ENCODE measurements around the gene SPATA21. TPM values are rescaled to one million over a fixed set of nuclear protein-coding genes. Genes with fewer than 3 reads are reported as not detected.

Gene SPATA21
- total RNA-seq (2022; extraction: Qiagen RNA extraction; ENCODE audit: low read depth): 0.09 TPM in 1 of 5 replicates, not detected in the others

GRCh38 chr1:16436946-16437474 lies at the start of gene SPATA21:
Gene SPATA21, minus strand, starts transcription at chr1:16437424. Its CDS starts 6,053 bp downstream, at chr1:16431371.

GRCh38 chr1:16440470-16441281 lies 3.5 kb upstream of the SPATA21 start, which contains the start of gene NECAP2:
Gene NECAP2, plus strand, starts transcription at chr1:16440724. Its CDS starts 38 bp downstream, at chr1:16440762.

GRCh38 chr1:16366722-16367257 lies 70.4 kb downstream of the SPATA21 start, which contains the start of gene SZRD1:
Gene SZRD1, plus strand, starts transcription at chr1:16367242. Its CDS starts 16 bp downstream, at chr1:16367258.

GRCh38 chr1:16351994-16352841 lies 85.0 kb downstream of the SPATA21 start, which contains the start of gene FBXO42:
Gene FBXO42, minus strand, starts transcription at chr1:16352480. Its CDS starts 37,062 bp downstream, at chr1:16315418.

Other genes starting within 250 kb of the SPATA21 start
- gene ARHGEF19, start 224.8 kb downstream of the SPATA21 start, total RNA-seq (2022; extraction: Qiagen RNA extraction; ENCODE audit: low read depth): 4.8 to 7.2 TPM (median 6.6 TPM) in 5 replicates
- 1.9 to 3.3 TPM (median 2.8 TPM) in 5 replicates for gene CPLANE2, start 200.2 kb downstream of the SPATA21 start, total RNA-seq (2022; extraction: Qiagen RNA extraction; ENCODE audit: low read depth)
- 8.8 to 10.9 TPM (median 8.8 TPM) in 5 replicates for gene FBXO42, start 84.9 kb downstream of the SPATA21 start, total RNA-seq (2022; extraction: Qiagen RNA extraction; ENCODE audit: low read depth)
- 71.9 to 95.4 TPM (median 92.9 TPM) in 5 replicates for gene SZRD1, start 70.2 kb downstream of the SPATA21 start, total RNA-seq (2022; extraction: Qiagen RNA extraction; ENCODE audit: low read depth)
- 38.4 to 42.1 TPM (median 39.5 TPM) in 5 replicates for gene NECAP2, start 3.3 kb upstream of the SPATA21 start, total RNA-seq (2022; extraction: Qiagen RNA extraction; ENCODE audit: low read depth)
- 5.0 TPM in 1 of 5 replicates, not detected in the others for gene RNU1-1, start 76.9 kb upstream of the SPATA21 start, total RNA-seq (2022; extraction: Qiagen RNA extraction; ENCODE audit: low read depth)
- 13.5 to 23.7 TPM (median 19.9 TPM) in 5 replicates for gene NBPF1, start 176.1 kb upstream of the SPATA21 start, total RNA-seq (2022; extraction: Qiagen RNA extraction; ENCODE audit: low read depth)
- 5.0 TPM in 1 of 5 replicates, not detected in the others for gene RNU1-3, start 229.5 kb upstream of the SPATA21 start, total RNA-seq (2022; extraction: Qiagen RNA extraction; ENCODE audit: low read depth)

Measured in A549 treated with RU486 at 1 μM for 4 hours (cell line).